HG03469 (cell line): ENCODE data around the gene MED20.
"Not testable (repeated sequence)": the region's sequence is repeated elsewhere in the genome, so short reads cannot be mapped to it uniquely, and the experiment has no call there.

Source experiments
- ATAC-seq: cut with Tn5 transposase; IDR thresholded peaks from one replicate; pipeline ENCODE4 v1.9.1; 2021; ENCODE audit warnings: mild to moderate bottlenecking, moderate library complexity, moderate number of reproducible peaks; ENCODE audit not compliant: unreplicated experiment

MED20 gene

GRCh38 chr6:41920921-41921711 is at the start of gene MED20, which contains the start of gene BYSL:
Gene MED20 (minus strand): TSS chr6:41921139. CDS start chr6:41921018, 121 bp downstream.
Gene BYSL (plus strand): TSS chr6:41921499. CDS start chr6:41921563, 64 bp downstream.
- ATAC-seq, result peak; percentile 78

GRCh38 chr6:41970436-41970846 is 49.5 kb upstream of the MED20 start:
- no peak for ATAC-seq

- ATAC-seq, result no peak
Measured at GRCh38 chr6:41967312-41968287, 46.7 kb upstream of the MED20 start.

- ATAC-seq, result no peak
Measured at GRCh38 chr6:41966961-41967311, 46.0 kb upstream of the MED20 start.

- ATAC-seq, result no peak
Measured at GRCh38 chr6:41966214-41966920, 45.4 kb upstream of the MED20 start.

- no peak for ATAC-seq
Measured at GRCh38 chr6:41965429-41966213, 44.7 kb upstream of the MED20 start.

- ATAC-seq, result no peak
Measured at GRCh38 chr6:41964201-41964887, 43.4 kb upstream of the MED20 start.

GRCh38 chr6:41963371-41963770 is 42.4 kb upstream of the MED20 start:
- ATAC-seq, result no peak

GRCh38 chr6:41960028-41960427 is 39.1 kb upstream of the MED20 start:
- no peak for ATAC-seq

- no peak for ATAC-seq
Measured at GRCh38 chr6:41958022-41958856, 37.3 kb upstream of the MED20 start.

GRCh38 chr6:41957117-41957516 is 36.2 kb upstream of the MED20 start:
- no peak for ATAC-seq

- no peak for ATAC-seq
Measured at GRCh38 chr6:41955412-41955811, 34.5 kb upstream of the MED20 start.

GRCh38 chr6:41954668-41955067 is 33.7 kb upstream of the MED20 start:
- no peak for ATAC-seq

- no peak for ATAC-seq
Measured at GRCh38 chr6:41947581-41948220, 26.8 kb upstream of the MED20 start.

GRCh38 chr6:41943456-41943855 is 22.5 kb upstream of the MED20 start:
- ATAC-seq, result no peak

- ATAC-seq, result not testable (repeated sequence)
Measured at GRCh38 chr6:41942882-41943281, 21.9 kb upstream of the MED20 start.

GRCh38 chr6:41942067-41942851 is 21.3 kb upstream of the MED20 start:
- ATAC-seq, result peak; percentile 8
